Heart right ventricle (tissue), 16 donors: ENCODE results near the gene PRSS12. TPM values are rescaled to one million over a fixed set of nuclear protein-coding genes. Genes with fewer than 3 reads are reported as not detected.

Source experiments
- ATAC-seq, 8 donors: fragments of 200-7000 bp; cut with Tn5 transposase; one replicate each; pipeline ENCODE4 v1.9.1; 2020; ENCODE audit warnings: mild to moderate bottlenecking in 8 of 8, moderate library complexity in 8 of 8, moderate number of reproducible peaks in 1 of 8
- DNase-seq, 2 donors: peaks; one replicate each; pipeline ENCODE4 v3.0.0-alpha.2; 2020
- H3K27ac ChIP-seq, 10 donors: fragments of 200-600 bp; sonication (generic) in 2 of 10; one replicate each; pipeline versions ENCODE4 v1.5.0 to v1.8.0; 2020 to 2022; ENCODE audit warnings: mild to moderate bottlenecking in 3 of 10
- H3K27me3 ChIP-seq, 7 donors: fragments of 200-600 bp; one replicate each; pipeline ENCODE4 v1.8.0; 2021 to 2022; ENCODE audit warnings: mild to moderate bottlenecking in 2 of 7
- H3K36me3 ChIP-seq, 9 donors: fragments of 200-600 bp; sonication (generic) in 1 of 9; one replicate each; pipeline versions ENCODE4 v1.5.0 to v1.8.0; 2020 to 2022; ENCODE audit warnings: mild to moderate bottlenecking in 2 of 9
- H3K4me1 ChIP-seq, 9 donors: fragments of 200-600 bp; sonication (generic) in 1 of 9; one replicate each; pipeline versions ENCODE4 v1.5.0 to v1.8.0; 2020 to 2022; ENCODE audit warnings: mild to moderate bottlenecking in 4 of 9
- H3K4me3 ChIP-seq, 10 donors: fragments of 200-600 bp; sonication (generic) in 2 of 10; one replicate each; pipeline versions ENCODE4 v1.5.0 to v1.8.0; 2020 to 2022; ENCODE audit warnings: mild to moderate bottlenecking in 7 of 10, moderate library complexity in 2 of 10
- H3K9me3 ChIP-seq, 11 donors: fragments of 200-600 bp in 10 of 11; sonication (generic) in 2 of 11; one replicate each; pipeline versions ENCODE4 v1.5.0 to v1.8.0; 2013 to 2022; ENCODE audit warnings: mild to moderate bottlenecking in 2 of 11, control low read depth in 1 of 11, moderate library complexity in 1 of 11
- WGBS, 2 donors: extraction: QIAGEN DNeasy Blood & Tissue Kit; methylation state at CpG; one replicate each; pipeline ENCODE4 v1.1.7; 2013; ENCODE audit warnings: inconsistent platforms in 1 of 2; 5-methylcytosine and 5-hydroxymethylcytosine counted together
- intact Hi-C, 10 donors: fragments of 100-400 bp; cut with DNase I; formaldehyde crosslinking; loops; one replicate each; pipeline versions ENCODE4 v1.11.1 to v1.14.2; 2022
- polyA plus RNA-seq, 2 donors: library from polyadenylated mRNA; stranded (reverse); fragments of 200-250 nt; gene quantifications; one replicate each; pipeline ENCODE4 v1.2.3, GENCODE V29; 2013
- total RNA-seq, 10 donors: library from RNA; stranded (reverse); fragmentation: NEBNext Ultra II Directional in 3 of 10; extraction: Animal tissue kit (Norgen Biotek cat#: 25700) in 3 of 10; gene quantifications; one replicate each; pipeline versions ENCODE4 v1.2.1 to v1.2.4, GENCODE V29; 2021 to 2023
- TF ChIP-seq, protein P1 (sequence below), 9 donors: fragments of 200-600 bp; sonication (generic) in 2 of 9; IDR thresholded peaks; one replicate each; pipeline versions ENCODE4 v1.5.0 to v1.8.0; 2021 to 2022; ENCODE audit warnings: antibody characterized with exemption in 9 of 9, mild to moderate bottlenecking in 5 of 9, moderate library complexity in 1 of 9
- donor health status: Arrhythmogenic right ventricular cardiomyopathy.
- donor health status: ischemic (EF 13 %, LVEDD 7.1; RV severe dilation, severe dysfunction).
- donor health status: healthy with polysubstance abuse.
- donor health status: DM: no; HTN: yes; CAD: no.
- donor health status: DM: no; HTN: no; CAD: no.
- donor health status: ischemic (EF 25% LVEDD 6.9; RV normal size, moderate dysfunction).
- donor health status: ischemic (EF 25% LVEDD 5.7; RV mildly dilated, moderate dysfunction).
- donor health status: healthy.
- donor health status: DM: yes; HTN: yes; CAD: no.
- donor health status: Ischemic cardiomyopathy.
- donor health status: ischemic (EF 35%, LVEDD 5.7; RV mildly dilated, moderate dysfunction).
- donor health status: nonischemic (EF 11% LVEDD 7.7; RV severe dilation, severe dysfunction).
- donor health status: DM: yes; HTN: yes; CAD: no.
- donor health status: PGD.
- donor health status: ischemic (EF 29% LVEDD 5.4; RV normal size, mild dysfunction).
- donor health status: nonischemic (EF 23%, LVEDD 6.1; RV moderate dilation, normal function).

Gene PRSS12
- total and polyA plus RNA-seq, 12 donors = 0.03 to 0.47 TPM; not detected in 10

DNA sequence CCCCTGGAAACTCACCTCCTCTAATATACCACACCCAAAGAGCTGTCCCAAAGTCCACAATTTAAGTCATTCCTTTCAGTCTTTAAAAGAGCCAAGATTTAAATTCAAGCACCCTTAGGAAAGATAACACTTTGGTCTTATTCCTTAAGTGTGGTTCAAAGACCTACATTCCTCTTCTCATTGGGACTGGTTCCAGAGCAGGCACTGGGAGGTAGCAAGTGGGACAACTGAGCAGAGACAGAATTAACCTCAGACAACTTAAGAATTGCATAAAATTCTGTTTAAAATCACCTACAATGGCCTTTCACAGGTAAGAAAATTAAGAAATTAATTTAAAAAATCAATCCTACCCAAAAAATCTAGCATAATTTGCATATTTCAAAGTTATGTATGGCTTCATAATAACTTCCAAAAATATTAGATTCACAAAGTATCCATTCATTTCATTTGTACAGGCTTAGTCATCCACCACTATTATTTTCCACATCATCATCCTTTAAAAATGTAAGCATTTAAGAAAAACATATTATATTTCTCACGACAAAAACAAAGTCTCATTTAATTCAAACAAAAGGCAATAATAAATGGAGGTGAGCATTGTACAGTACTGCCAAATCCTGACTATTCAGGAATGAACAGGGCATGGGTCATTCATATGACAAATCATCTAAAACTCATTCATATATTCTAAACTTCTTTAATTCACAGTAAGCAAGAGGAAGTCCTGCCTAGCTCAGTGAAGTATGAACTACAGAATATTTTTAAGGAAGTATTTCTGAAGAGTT lies 13.6 kb downstream of the PRSS12 start:
- DNase-seq = no peak
- WGBS, 2 donors = 84 to 86% methylated on average over 1 of the region's 1 CpG
- peaks cover 0 to 7% (median 0%) of the 10 kb centered on the region in 7 donors for H3K27me3 ChIP-seq
- H3K27ac ChIP-seq = no peak overlapping the region
- TF ChIP-seq, protein P1, sequence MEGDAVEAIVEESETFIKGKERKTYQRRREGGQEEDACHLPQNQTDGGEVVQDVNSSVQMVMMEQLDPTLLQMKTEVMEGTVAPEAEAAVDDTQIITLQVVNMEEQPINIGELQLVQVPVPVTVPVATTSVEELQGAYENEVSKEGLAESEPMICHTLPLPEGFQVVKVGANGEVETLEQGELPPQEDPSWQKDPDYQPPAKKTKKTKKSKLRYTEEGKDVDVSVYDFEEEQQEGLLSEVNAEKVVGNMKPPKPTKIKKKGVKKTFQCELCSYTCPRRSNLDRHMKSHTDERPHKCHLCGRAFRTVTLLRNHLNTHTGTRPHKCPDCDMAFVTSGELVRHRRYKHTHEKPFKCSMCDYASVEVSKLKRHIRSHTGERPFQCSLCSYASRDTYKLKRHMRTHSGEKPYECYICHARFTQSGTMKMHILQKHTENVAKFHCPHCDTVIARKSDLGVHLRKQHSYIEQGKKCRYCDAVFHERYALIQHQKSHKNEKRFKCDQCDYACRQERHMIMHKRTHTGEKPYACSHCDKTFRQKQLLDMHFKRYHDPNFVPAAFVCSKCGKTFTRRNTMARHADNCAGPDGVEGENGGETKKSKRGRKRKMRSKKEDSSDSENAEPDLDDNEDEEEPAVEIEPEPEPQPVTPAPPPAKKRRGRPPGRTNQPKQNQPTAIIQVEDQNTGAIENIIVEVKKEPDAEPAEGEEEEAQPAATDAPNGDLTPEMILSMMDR (IDR thresholded peaks at IDR 0.05) = no peak
- H3K36me3 ChIP-seq = no peaks in the 10 kb centered on the region
- H3K4me3 ChIP-seq = no peak overlapping the region
- intact Hi-C loops = no loop called here
- H3K4me1 ChIP-seq = no peaks in the 10 kb centered on the region
- no peak for ATAC-seq
- no peaks in the 10 kb centered on the region for H3K9me3 ChIP-seq

DNA sequence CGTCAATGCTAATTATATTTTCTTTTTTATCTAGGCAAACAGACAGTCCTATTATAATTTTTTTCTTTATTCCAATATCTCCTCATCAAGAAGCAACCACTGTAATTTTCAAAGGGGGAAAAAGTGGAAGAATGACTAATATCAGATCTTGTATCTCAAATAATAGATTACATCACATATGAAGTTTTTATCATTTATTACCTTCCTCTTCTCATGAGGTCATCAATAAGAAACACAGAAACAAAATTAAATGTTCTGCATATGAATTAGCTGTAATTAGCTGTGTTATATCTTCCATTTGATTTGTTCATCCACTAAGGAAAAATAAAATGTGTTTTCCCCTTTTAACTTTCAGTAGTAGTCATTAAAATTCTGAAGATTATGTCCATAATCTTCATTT lies 14.3 kb downstream of the PRSS12 start:
- no peak for ATAC-seq
- H3K4me1 ChIP-seq = no peaks in the 10 kb centered on the region
- DNase-seq = no peak
- TF ChIP-seq, protein P1 (IDR thresholded peaks at IDR 0.05) = no peak
- no peak overlapping the region for H3K4me3 ChIP-seq
- 75 to 78% methylated on average over 1 of the region's 1 CpG for WGBS, 2 donors
- no peak overlapping the region for H3K27ac ChIP-seq
- H3K36me3 ChIP-seq = no peaks in the 10 kb centered on the region
- H3K9me3 ChIP-seq = no peaks in the 10 kb centered on the region
- peaks cover 0 to 7% (median 0%) of the 10 kb centered on the region in 7 donors for H3K27me3 ChIP-seq
- intact Hi-C loops = no loop called here

DNA sequence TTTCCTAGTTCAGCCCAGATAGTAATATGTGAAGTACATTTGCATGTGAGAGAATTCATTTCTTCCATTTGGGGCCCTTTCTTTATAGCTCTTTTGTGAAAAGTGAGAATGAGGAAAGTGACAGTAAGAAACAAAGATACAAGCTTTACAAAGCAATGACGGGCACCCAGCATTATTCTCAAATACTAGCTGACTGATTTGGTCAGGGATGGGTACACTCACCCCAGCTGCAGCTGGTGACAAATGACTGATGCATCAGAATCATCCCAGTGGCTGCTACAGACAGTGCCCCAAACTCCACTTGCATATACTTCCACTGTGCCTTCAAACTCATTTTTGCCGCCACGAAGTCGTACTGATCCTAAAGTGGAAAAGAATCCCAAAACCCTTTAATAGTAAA lies 14.8 kb downstream of the PRSS12 start:
- peaks cover 0 to 5% (median 0%) of the 10 kb centered on the region in 7 donors for H3K27me3 ChIP-seq
- H3K36me3 ChIP-seq = no peaks in the 10 kb centered on the region
- H3K27ac ChIP-seq = no peak overlapping the region
- no peaks in the 10 kb centered on the region for H3K9me3 ChIP-seq
- WGBS, 2 donors = 92 to 94% methylated on average over 4 of the region's 4 CpGs
- intact Hi-C loops = no loop called here
- H3K4me1 ChIP-seq = no peaks in the 10 kb centered on the region
- H3K4me3 ChIP-seq = no peak overlapping the region
- no peak for DNase-seq
- TF ChIP-seq, protein P1 (IDR thresholded peaks at IDR 0.05) = no peak
- no peak for ATAC-seq

DNA sequence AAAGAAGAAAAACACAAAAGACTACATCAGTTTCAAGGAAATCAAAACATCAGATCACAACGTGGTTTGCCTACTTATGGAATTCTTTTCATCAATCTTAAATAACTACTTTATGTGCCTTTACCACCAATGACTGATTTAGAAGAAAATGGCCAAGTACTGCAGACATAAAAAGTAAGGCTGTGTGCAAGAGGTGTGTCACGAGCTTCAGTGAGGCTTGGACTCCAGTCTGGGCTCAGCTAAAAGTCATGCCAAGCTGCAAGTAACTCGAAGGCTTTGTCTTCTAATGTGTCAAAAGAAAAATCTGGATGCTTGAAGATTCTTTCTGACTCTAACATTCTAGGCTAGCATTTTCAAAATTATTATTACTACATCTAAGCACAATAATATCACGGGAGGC lies 17.0 kb downstream of the PRSS12 start:
- Histone ChIP-seq H3K27me3 (peaks cover 0 to under 1% (median 0%) of the 10 kb centered on the region in 7 donors), H3K36me3 (no peaks in the 10 kb centered on the region), H3K4me3 (no peak overlapping the region), H3K9me3 (no peaks in the 10 kb centered on the region), H3K4me1 (no peaks in the 10 kb centered on the region), H3K27ac (no peak overlapping the region)
- WGBS, 2 donors = 76 to 83% methylated on average over 4 of the region's 4 CpGs
- TF ChIP-seq, protein P1 (IDR thresholded peaks at IDR 0.05) = no peak
- DNase-seq (no peak), ATAC-seq (no peak)
- intact Hi-C loops = no loop called here
